Measurements from ENCODE around the gene GPX4. TPM values are rescaled to one million over a fixed set of nuclear protein-coding genes. Genes with fewer than 3 reads are reported as not detected.

Gene GPX4
- total and polyA plus RNA-seq, 9 of the 15 experiments (the other 6 are each of a cell fraction or from before 2014, with no cell fraction given) = 61.4 to 661 (median 349) TPM

- TF ChIP-seq, protein P1, sequence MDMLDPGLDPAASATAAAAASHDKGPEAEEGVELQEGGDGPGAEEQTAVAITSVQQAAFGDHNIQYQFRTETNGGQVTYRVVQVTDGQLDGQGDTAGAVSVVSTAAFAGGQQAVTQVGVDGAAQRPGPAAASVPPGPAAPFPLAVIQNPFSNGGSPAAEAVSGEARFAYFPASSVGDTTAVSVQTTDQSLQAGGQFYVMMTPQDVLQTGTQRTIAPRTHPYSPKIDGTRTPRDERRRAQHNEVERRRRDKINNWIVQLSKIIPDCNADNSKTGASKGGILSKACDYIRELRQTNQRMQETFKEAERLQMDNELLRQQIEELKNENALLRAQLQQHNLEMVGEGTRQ (CRISPR knock-in tag; IDR thresholded peaks at IDR 0.05) = no peak
- TF ChIP-seq ZNF586 (CRISPR knock-in tag; conservative IDR thresholded peaks at IDR 0.05) (no peak), NCOR1 (IDR thresholded peaks at IDR 0.05) (no peak), TAF1 (IDR thresholded peaks at IDR 0.05; ENCODE audit: control insufficient read depth, extremely low read depth, insufficient read depth, low read length, severe bottlenecking) (no peak), PHB (CRISPR knock-in tag; IDR thresholded peaks at IDR 0.05) (no peak), NFYB (IDR thresholded peaks at IDR 0.05; ENCODE audit: extremely low read depth, insufficient read length) (no peak)
- TF ChIP-seq, protein P2, sequence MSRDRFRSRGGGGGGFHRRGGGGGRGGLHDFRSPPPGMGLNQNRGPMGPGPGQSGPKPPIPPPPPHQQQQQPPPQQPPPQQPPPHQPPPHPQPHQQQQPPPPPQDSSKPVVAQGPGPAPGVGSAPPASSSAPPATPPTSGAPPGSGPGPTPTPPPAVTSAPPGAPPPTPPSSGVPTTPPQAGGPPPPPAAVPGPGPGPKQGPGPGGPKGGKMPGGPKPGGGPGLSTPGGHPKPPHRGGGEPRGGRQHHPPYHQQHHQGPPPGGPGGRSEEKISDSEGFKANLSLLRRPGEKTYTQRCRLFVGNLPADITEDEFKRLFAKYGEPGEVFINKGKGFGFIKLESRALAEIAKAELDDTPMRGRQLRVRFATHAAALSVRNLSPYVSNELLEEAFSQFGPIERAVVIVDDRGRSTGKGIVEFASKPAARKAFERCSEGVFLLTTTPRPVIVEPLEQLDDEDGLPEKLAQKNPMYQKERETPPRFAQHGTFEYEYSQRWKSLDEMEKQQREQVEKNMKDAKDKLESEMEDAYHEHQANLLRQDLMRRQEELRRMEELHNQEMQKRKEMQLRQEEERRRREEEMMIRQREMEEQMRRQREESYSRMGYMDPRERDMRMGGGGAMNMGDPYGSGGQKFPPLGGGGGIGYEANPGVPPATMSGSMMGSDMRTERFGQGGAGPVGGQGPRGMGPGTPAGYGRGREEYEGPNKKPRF (IDR thresholded peaks at IDR 0.05; ENCODE audit: low read depth, low read length) = no peak
Observed at GRCh38 chr19:1057176-1057855, 46.5 kb upstream of the GPX4 start (continued).
